GM18861 (cell line): ENCODE results near the gene AMH.

Source experiments
- ATAC-seq: cut with Tn5 transposase; IDR thresholded peaks from one replicate; pipeline ENCODE4 v1.9.1; 2021; ENCODE audit not compliant: unreplicated experiment

The AMH gene

DNA sequence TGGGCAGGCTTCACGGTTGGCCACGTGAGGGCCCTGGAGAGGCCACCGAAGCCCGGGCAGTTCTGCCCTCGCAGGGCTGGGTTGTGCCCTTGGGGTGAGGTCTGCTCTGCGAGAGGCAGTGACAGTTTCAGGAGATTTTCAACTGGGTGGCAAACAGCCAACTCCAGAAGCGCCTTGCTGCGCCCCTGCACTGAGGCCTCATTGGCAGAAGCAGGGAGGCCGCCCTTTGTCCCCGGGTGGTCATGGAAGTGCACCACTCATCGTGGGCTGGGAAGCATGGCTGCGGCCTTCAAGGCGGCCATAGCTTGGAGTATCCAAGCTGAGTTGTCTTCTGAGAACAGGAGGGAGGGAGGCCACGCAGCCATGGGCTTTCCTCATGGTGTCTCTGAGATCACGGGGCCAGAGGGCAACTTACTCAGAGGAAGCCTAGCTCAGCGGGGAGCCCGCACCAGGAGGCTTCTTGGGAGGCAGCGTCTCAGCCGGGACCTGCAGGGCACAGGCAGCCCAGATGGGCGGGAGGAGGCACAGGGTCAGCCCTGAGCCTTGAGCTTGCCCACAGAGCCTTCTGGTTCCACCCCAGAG lies 27.8 kb upstream of the AMH start:
- ATAC-seq: no peak

DNA sequence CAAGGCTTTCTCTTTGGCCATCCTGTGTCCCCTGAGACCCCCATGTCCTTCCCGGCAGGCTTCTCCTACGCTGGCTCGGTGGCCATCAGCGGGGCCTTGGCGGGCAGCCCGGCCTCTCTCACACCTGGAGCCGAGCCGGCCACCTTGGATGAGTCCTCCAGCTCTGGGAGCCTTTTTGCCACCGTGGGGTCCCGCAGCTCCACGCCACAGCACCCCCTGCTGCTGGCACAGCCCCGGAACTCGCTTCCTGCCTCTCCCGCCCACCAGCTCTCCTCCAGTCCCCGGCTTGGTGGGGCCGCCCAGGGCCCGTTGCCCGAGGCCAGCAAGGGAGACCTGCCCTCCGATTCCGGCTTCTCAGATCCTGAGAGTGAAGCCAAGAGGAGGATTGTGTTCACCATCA lies 27.2 kb upstream of the AMH start:
- no peak for ATAC-seq

DNA sequence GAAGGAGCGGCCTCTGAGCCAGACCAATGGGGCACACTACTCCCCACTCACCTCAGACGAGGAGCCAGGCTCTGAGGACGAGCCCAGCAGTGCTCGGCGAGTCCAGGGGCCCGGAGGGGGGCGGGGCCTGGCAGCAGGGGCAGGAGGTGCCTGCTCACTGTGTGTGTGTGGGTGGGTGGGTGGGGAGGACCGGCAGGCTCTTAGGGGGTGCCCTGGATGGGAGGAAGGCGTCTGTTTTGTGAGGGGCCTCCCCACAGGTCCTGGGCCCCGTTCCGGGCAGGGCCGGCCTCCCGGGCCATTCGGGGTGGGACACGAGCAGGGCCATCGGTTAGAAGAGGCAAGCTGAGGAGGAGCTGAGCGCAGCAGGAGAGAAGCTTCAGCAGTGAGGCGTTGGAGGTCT lies 25.7 kb upstream of the AMH start:
- no peak for ATAC-seq

DNA sequence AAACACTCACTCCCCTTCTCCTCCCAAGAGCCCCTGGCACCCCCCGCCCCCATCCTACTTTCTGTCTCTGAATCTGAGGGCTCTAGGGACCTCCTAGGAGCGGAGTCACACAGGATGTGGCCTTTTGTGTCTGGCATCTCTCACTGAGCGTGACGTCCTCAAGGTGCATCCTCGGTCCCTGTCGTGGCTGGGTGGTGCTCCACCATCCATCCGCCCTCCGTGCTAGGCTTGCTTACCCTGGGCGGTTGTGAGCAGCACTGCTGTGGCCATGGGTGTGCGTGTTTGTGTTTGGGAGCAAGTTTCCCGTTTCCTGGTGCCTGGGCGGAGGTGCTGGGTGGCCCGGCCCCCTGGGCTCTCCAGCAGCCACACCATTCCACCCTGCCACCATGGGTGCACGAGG lies 25.2 kb upstream of the AMH start:
- peak; percentile 47 for ATAC-seq

DNA sequence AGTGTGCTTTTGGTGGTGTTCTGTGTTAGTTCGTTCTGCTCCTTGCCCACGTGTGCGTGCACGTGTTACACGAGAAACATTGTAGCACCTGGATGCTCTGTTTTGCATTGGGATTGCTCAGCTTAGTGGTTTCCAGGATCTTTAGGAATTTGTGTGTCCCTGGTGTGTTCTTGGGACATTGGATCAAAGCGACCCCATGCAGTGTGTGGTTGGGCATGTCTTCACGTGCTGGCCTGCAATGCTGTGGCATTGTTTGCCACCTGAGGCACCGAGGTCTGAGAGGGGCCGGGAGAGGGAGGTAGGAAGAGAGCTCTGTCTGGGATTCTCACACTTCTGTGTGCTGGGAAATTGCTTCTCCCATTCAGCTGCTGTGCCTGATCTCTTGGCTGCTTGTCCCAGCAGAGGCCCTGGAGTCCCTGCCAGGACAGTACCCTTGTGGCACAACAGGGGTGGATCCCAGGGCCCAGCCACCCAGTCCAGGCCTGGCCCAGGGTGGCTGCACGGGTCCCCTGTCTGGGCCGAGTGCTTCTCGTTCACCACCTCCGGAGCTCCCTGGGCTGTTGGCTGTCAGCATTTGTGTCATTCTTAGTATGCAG lies 24.3 kb upstream of the AMH start:
- ATAC-seq: no peak

DNA sequence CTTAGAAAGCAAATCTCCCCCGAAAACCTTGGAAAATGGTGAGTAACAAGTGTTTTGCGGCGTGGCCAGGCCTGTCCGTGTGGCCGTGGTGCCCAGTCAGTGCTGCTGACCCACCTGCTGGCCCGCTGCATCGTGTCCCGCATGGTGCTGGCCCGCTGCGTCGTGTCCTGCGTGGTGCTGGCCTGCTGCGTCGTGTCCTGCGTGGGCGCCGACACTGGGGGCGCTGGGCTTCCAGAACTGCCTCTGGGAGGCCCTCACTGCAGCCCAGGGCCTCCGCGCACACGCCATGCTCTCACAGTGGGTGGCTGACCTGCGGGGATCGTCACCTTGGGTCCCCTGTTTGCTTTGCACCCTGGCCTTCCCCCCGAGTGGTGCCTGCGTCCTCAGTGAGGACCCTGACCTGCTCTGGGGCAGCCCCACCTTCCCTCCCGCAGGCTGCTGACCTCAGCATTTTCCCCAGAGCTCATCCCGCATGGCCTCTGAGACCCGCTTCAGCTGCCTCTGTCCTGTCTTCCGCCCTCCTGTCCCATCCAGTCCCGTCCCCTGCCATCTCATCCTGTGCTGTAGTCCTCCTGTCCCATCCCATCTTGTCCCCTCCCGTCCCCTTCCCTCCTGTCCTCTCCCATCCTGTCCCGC lies 23.6 kb upstream of the AMH start:
- no peak for ATAC-seq

DNA sequence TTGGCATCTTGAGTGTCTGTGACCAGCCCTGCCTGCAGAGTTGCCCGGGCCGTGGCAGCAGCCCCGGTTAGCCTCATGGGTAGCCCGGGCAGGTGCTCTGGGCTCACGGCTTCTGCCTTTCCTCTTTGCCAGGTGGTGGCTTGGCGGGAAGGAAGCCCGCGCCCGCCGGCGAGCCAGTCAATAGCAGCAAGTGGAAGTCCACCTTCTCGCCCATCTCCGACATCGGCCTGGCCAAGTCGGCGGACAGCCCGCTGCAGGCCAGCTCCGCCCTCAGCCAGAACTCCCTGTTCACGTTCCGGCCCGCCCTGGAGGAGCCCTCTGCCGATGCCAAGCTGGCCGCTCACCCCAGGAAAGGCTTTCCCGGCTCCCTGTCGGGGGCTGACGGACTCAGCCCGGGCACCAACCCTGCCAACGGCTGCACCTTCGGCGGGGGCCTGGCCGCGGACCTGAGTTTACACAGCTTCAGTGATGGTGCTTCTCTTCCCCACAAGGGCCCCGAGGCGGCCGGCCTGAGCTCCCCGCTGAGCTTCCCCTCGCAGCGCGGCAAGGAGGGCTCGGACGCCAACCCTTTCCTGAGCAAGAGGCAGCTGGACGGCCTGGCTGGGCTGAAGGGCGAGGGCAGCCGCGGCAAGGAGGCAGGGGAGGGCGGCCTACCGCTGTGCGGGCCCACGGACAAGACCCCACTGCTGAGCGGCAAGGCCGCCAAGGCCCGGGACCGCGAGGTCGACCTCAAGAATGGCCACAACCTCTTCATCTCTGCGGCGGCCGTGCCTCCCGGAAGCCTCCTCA lies 22.9 kb upstream of the AMH start:
- no peak for ATAC-seq

DNA sequence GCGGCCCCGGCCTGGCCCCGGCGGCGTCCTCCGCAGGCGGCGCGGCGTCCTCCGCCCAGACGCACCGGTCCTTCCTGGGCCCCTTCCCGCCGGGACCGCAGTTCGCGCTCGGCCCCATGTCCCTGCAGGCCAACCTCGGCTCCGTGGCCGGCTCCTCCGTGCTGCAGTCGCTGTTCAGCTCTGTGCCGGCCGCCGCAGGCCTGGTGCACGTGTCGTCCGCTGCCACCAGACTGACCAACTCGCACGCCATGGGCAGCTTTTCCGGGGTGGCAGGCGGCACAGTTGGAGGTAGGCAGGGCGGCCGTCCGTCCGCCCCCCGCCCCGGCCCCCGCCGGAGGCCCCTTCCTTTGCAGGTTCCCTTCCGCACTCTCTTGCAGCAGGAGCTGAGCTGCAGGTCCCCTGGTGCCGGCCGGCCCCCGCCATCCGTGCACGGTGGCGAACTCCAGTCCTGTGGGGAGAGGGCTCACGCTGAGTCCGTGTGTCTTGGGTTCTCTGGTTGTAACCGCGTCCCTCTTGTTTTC lies 22.2 kb upstream of the AMH start:
- ATAC-seq: no peak

DNA sequence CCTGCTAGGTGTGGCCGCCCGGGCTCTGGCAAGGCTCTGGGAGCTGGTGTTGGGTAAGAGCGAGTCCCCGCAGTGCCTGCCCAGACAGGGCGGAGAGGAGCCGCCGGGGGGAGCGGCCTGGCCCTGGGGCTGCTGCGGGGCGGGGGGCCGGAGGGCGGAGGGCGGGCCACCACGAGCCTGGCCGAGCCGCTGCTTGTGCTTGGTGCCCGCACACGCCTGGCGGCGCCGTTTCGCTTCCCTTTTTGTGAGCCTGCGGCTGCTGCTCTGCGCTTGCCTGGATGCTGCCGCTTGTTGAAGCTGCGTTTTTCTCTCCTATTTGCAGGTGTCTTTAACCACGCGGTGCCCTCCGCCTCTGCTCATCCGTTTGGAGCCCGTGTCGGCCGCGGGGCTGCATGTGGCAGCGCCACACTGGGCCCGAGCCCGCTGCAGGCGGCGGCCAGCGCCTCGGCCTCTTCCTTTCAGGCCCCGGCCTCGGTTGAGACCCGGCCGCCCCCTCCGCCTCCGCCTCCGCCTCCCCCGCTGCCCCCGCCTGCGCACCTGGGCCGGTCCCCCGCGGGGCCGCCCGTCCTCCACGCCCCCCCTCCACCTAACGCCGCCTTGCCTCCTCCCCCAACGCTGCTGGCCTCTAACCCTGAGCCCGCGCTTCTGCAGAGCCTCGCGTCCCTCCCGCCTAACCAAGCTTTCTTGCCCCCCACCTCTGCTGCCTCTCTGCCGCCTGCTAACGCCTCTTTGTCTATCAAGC lies 21.5 kb upstream of the AMH start:
- no peak for ATAC-seq

DNA sequence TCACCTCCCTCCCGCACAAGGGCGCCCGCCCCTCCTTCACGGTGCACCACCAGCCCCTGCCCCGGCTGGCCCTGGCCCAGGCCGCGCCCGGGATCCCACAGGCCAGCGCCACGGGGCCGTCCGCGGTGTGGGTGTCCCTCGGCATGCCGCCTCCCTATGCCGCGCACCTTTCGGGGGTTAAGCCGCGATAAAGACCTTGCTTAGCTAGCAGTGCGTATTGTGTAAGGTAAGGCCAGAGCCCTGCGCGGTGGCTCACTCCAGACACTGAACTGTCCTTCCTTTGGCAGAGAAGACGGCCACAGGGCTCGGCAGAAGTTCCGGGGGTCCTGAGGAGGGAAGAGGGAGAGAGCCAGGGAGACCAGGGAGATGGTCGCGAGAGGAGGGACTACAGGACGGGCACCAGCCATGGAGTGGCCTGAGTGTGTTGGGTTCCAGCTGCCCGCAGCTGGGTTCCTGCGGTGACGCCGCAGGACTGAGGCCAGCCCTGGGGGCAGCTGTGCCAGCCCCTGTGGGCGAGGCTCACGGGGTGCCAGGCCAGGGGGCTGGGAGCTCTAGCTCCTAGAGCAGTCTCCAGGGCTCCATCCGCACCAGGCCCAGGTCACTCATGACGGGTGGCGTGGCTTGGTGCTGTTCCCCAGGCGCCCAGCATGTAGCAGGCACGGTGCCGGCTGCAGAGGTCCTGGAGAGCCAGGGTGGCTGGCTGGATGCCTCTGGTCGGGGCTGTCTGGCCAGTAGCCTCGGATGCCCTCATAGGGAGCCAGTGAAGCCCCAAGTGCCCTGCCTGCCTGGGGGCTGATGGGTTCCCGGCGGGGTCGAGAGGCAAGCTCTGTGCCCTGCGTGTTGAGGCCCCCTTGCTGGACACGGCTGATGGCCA lies 20.7 kb upstream of the AMH start:
- no peak for ATAC-seq

DNA sequence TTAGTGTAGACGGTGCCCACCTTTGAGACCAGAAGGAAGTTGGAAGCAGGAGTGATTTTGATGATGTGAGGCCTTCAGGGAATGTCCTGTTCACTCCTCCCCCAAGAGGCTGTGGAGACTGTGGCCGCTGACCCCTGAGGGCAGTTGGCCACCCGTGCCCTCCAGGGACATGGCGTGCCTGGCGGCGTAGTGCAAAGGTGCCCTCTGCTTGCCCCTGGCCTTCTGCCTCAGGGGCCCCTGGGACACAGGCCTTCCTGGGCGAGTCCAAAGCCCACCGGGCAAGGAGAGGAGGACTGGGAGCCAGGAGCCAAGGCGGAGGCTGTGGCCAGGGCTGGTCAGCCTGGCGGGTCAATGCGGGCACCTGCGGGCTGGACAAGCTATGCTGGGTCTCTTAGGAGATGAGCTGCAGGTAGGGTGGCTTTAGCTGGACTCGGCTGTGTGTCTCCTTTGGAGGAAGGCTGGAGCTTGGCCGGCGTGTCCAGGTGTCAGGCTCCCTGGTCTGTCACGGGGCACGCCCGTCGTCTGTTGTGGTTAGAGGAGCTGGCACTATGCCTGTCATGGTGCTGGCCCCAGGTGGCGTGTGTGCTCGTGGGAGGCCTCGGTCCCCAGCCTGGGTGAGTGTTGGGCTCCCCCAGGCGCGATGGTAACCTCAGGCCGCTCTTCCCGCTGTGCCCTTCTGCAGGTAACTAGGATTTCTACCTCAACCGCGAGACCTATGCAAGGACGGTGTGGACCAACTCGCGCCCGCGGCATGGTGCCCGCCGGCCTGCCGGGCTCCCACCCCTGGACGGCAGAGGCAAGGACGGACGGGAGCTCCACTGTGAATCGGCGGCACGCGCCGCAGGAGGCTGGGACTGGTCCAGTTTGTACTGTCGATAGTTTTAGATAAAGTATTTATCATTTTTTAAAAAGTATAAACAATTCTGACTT lies 19.8 kb upstream of the AMH start:
- ATAC-seq: no peak

DNA sequence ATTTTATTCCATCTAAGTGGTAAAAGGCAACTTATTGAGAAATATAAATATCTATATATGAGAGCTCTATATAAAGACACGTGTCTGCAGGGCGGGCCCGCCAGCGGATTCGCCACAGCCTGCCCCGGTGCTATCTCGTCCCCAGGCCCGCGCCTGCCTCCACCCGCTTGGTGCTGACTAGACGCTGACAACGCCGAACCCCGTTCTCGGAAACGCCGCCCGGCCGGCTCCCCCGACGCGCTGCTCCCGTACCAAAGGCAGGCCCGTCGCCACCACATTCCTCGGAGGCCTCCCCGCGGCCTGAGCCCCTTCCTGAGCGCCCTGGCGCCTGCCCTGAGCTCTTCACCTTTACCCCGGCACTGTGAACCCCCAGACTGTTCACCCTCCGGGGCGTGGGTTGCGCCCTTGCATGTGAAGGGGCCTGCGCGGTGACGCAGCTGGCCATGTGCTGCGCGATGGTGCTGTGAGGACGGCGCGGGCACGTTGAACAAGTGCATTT lies 19.0 kb upstream of the AMH start:
- no peak for ATAC-seq

DNA sequence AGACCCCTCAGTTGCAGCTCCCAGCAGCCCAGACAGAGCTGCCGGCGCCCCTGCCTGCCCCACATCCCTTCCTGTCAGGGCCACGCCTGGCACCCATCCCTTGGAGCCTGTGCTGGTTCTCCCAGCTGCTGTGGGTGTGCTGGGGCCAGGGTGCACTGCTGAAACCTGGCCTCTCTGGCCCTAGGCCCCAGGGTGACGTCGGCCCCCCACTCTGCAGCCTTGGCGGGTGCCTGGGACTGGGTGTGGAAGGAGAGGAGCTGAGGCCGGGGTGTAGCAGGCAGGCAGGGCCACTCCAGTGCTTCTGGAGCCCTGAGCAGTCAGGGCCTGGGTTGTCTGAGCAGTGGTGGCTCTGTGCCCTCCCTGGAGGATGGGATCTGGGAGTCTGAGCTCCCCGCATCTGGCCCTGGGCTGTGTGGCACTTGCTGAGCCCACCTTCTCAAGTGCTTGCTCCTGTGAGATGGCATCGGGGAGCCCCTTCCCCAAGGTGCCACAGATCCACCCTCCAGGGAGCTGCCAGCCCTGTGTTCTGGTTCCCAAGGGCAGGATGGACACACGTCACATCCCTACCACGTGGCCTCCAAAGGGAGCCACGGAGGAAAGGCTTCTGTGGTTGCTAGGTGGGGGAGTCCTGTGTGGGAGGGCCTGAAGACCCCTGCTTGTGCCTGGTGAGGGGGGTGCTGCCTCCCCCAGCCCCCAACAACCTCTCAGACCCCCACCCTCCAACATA lies 18.2 kb upstream of the AMH start:
- no peak for ATAC-seq

DNA sequence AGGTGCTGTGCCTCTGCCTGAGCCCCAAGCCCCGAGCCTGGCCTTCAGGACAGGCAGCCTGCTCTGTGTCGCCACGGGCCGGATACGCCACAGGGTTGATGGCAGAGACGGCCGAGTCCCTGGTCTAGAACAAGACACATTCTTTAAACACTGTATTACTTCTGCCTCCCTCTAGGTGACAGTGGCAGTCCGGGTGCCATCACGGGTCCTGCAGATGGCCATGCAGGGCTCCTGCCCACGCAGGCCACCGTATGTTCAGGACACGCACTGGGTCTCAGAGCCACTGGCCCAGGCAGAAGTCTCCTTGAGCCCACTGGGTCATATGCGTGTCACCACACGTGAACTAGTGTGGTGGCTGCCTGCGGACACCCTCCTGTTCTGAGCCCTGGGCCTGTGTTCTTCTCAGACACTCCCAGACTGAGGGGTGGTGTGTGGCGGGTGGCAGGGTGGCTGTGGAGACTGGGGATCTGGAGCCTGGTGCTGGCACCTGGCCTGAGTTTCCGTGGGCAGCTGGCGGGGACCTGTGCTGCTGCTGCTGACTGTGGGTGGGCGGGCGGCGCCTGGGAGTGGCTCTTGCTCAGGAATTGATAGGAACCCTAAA lies 17.4 kb upstream of the AMH start:
- no peak for ATAC-seq

DNA sequence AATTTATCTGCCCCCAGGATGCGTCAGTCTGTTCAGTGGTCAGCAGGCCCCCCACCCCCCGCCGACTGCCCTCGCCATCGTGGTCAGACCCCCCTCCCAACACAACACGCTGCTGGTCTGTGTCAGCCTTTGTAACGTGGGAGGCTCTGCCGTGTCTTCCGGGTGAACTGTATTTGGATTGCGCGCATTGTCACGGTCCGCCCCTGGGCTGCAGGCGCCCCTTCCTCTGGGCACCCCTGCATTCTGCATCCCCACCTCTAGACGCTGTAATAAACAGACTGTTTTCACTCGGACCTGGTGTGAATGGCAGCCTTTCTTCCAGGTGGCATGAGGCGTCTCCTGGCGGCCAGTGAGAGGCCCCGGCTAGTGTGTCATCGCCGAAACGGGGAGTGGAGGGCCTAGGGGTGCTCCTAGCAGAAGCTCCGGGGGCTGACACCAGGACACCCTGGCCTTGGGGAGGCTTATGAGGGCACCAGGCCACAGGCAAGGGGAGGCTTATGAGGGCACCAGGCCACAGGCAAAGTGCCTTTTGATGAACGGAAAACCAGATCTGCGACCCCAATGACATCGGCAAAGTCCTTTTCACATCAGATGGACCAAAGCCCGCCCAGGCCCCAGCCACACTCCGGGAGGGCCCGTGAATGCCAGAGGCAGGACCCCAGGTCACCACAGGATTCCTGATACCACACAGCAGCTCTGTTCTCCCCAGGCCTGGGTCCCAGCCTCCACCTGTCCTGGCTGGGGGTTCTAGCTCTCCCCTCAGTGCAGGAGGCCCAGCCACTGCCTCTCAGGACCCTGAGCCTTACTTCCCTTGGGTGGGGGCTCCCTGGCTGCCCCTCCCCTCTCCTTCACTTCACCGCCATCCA lies 16.6 kb upstream of the AMH start:
- ATAC-seq: no peak

DNA sequence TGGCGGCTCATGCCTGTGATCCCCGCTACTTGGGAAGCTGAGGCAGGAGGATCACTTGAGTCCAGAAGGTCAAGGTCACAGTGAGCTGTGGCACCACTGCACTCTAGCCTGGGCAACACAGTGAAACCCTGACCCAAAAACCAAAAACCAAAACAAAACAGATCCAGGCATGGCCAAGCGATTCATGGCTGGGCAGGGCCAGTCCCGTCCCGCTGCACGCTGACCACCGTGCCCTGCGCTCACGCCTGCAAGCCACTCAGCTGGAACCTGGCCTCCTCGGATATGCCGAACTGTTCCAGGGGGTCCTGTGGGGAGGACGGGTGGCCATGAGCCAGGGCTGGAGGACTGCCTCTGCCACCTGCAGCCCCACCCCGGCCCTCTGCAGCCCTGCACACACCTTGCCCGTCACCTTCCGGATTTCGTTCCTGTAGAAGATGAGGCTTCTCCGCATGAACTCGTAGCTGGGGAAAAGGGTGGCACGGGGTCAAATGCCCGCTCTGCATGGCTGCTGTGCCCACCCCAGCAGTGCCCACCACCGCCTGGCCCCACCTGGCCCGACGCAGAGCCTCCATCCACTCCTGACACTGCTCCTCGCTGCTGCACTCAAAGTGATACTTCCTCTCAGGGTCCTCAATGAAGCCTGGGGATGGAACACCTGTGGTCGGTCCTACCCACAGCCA lies 15.4 kb upstream of the AMH start:
- no peak for ATAC-seq
